Aorta (tissue), 5 donors: ENCODE results near the gene LATS1. TPM values are rescaled to one million over a fixed set of nuclear protein-coding genes. Genes with fewer than 3 reads are reported as not detected.
"Not testable (repeated sequence)": the region's sequence is repeated elsewhere in the genome, so short reads cannot be mapped to it uniquely, and the experiment has no call there.

Source experiments
- ATAC-seq: fragments of 200-7000 bp; cut with Tn5 transposase; one replicate; pipeline ENCODE4 v1.9.1; 2022; ENCODE audit warnings: moderate library complexity; ENCODE audit not compliant: low FRiP score
- DNase-seq, 2 donors: peaks; one replicate each; pipeline ENCODE4 v3.0.0-alpha.2; 2020
- H3K27ac ChIP-seq, 2 donors: one replicate each; pipeline ENCODE4 v1.5.1; 2013; ENCODE audit warnings: low read length in 2 of 2, mild to moderate bottlenecking in 2 of 2, moderate library complexity in 2 of 2, control low read depth in 1 of 2, inconsistent platforms in 1 of 2, low read depth in 1 of 2
- H3K27me3 ChIP-seq, 2 donors: one replicate each; pipeline ENCODE4 v1.6.1; 2013; ENCODE audit warnings: control low read depth in 1 of 2, low read length in 1 of 2, mild to moderate bottlenecking in 1 of 2, moderate library complexity in 1 of 2; ENCODE audit not compliant: insufficient read depth in 2 of 2, control insufficient read depth in 1 of 2
- H3K36me3 ChIP-seq, 2 donors: one replicate each; pipeline ENCODE4 v1.6.1; 2013; ENCODE audit warnings: control low read depth in 1 of 2, low read length in 1 of 2, mild to moderate bottlenecking in 1 of 2; ENCODE audit not compliant: insufficient read depth in 2 of 2, control insufficient read depth in 1 of 2
- H3K4me1 ChIP-seq, 2 donors: one replicate each; pipeline ENCODE4 v1.6.1; 2013; ENCODE audit warnings: low read length in 2 of 2, control low read depth in 1 of 2, mild to moderate bottlenecking in 1 of 2, moderate library complexity in 1 of 2; ENCODE audit not compliant: insufficient read depth in 2 of 2, control insufficient read depth in 1 of 2
- H3K4me3 ChIP-seq, 2 donors: one replicate each; pipeline ENCODE4 v1.5.1; 2013; ENCODE audit warnings: low read length in 2 of 2, control low read depth in 1 of 2, mild to moderate bottlenecking in 1 of 2
- H3K9me3 ChIP-seq: one replicate; pipeline ENCODE4 v1.6.1; 2013; ENCODE audit warnings: mild to moderate bottlenecking, low read length; ENCODE audit not compliant: control insufficient read depth
- whole genome bisulfite sequencing, 2 donors: extraction: QIAGEN DNeasy Blood & Tissue Kit; methylation state at CpG; one replicate each; pipeline ENCODE4 v1.1.7; 2013; 5-methylcytosine and 5-hydroxymethylcytosine counted together
- intact Hi-C, 2 donors: fragments of 100-400 bp; cut with DNase I; formaldehyde crosslinking; loops; one replicate each; pipeline versions ENCODE4 v1.14.2 to v1.15.0; 2022
- polyA plus RNA-seq, 2 donors: library from polyadenylated mRNA; stranded (reverse); fragments of 200-250 nt; gene quantifications; one replicate each; pipeline ENCODE4 v1.2.3, GENCODE V29; 2013
- total RNA-seq, 2 donors: library from RNA; stranded (reverse); fragmentation: NEBNext Ultra II Directional; extraction: Animal tissue kit (Norgen Biotek cat#: 25700); gene quantifications; one replicate each; pipeline ENCODE4 v1.2.1, GENCODE V29; 2021
- donor health status: healthy with polysubstance abuse.
- donor health status: Bipolar disorder and iron deficiency.
- donor health status: DM: no; HTN: no; CAD: no.
- donor health status: DM: no; HTN: no; CAD: no.
- donor health status: DM: yes; HTN: yes; CAD: no.

Gene LATS1
- total and polyA plus RNA-seq, 4 donors = 5.4 to 39.2 (median 19.3) TPM

DNA sequence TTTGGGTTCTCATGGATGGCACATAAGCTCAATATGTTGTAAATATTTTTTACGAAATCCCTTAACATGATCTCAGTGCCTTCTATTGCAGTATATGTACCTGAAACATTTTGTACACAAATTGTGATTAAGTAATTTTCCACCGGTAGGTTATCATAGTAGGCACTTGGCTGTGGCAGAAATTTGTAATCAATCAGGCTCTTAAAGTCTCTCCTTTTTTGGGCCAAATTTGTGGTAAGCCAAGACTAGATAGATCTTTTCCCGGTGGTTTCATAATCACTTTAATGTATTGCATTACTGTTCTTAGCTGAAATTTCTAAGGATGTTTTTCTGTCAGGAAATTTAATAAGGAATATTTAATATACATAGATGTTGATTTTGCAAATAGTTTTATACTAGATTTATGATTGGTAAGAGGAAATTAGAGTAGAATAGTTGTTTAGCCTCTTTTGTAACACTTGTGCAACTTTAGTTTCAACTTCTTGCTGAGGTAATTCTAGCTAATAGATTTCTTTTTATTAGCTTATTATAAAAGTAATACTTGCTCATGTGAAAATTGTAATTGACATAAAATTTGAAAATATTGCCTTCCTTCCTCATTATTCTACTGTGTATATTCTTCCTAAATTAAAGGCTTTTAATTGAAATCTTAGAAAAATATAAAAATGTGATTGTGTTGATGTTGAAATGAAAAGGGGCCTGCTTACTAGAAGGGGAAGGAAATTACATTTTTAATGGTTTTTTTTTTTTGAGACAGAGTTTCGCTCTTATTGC lies 34.9 kb upstream of the LATS1 start:
- no peak for ATAC-seq
- WGBS, 2 donors = 87 to 91% methylated on average over 4 of the region's 4 CpGs
- no peak overlapping the region for H3K27ac ChIP-seq
- no peaks in the 10 kb centered on the region for H3K36me3 ChIP-seq
- H3K4me1 ChIP-seq = no peaks in the 10 kb centered on the region
- H3K27me3 ChIP-seq = no peaks in the 10 kb centered on the region
- intact Hi-C loops = no loop called here
- H3K4me3 ChIP-seq = no peak overlapping the region
- no peaks in the 10 kb centered on the region for H3K9me3 ChIP-seq
- no peak for DNase-seq

- DNase-seq, intact Hi-C loops, H3K4me1 ChIP-seq, ATAC-seq, H3K9me3 ChIP-seq, H3K4me3 ChIP-seq, H3K36me3 ChIP-seq, H3K27ac ChIP-seq, H3K27me3 ChIP-seq: not testable (repeated sequence)
- 97 to 99% methylated on average over 5 of the region's 5 CpGs for WGBS, 2 donors
Measured at GRCh38 chr6:149751920-149752319, 34.0 kb upstream of the LATS1 start.

DNA sequence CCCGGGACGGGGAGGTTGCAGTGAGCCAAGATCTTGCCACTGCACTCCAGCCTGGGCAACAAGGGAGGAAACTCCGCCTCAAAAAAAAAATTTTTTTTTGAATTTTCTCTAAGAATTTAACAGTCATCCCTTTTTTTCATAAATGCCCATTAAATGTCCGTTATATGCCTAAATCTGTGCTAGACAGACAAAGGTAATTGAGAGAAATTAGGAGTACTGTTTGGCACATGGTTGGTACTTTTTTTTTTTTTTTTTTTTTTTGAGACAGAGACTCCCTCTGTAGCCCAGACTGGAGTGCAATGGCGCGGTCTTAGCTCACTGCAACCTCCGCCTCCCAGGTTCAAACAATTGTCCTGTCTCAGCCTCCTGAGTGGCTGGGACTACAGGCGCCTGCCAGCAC lies 33.3 kb upstream of the LATS1 start:
- Histone ChIP-seq H3K4me1 (no peaks in the 10 kb centered on the region), H3K4me3 (no peak overlapping the region), H3K27ac (no peak overlapping the region), H3K27me3 (no peaks in the 10 kb centered on the region), H3K36me3 (no peaks in the 10 kb centered on the region), H3K9me3 (no peaks in the 10 kb centered on the region)
- WGBS, 2 donors = 83 to 91% methylated on average over 8 of the region's 8 CpGs
- intact Hi-C loops = no loop called here
- ATAC-seq (no peak), DNase-seq (no peak)

- Histone ChIP-seq H3K4me3 (peak overlapping the region; percentile 59 to 97), H3K27ac (peak overlapping the region; percentile 36 to 87), H3K4me1 (no peaks in the 10 kb centered on the region), H3K27me3 (no peaks in the 10 kb centered on the region), H3K9me3 (no peaks in the 10 kb centered on the region), H3K36me3 (no peaks in the 10 kb centered on the region)
- DNase-seq (peak; percentile 72 to 84), ATAC-seq (peak; percentile 40)
- WGBS, 2 donors = 0% methylated on average over 23 to 25 of the region's 25 CpGs
- intact Hi-C loops = no loop called here
Measured at GRCh38 chr6:149750136-149750609, 32.3 kb upstream of the LATS1 start.

GRCh38 chr6:149749594-149750135 lies 31.8 kb upstream of the LATS1 start, which contains the start of gene PCMT1:
Gene PCMT1, plus strand, starts transcription at chr6:149749741. Its CDS starts 161 bp downstream, at chr6:149749902.
- WGBS, 2 donors = 0 to 1% methylated on average over 46 to 60 of the region's 60 CpGs
- intact Hi-C loops = loop anchor here in 1 of 2 donors (10.0 kb wide), 1 partner anchor 115 kb away; the partner anchor contains the start of gene LRP11
- Histone ChIP-seq H3K27ac (peak within 1 kb of the TSS; percentile 36 to 87), H3K9me3 (no peaks in the 10 kb centered on the region), H3K27me3 (no peaks in the 10 kb centered on the region), H3K4me3 (peak within 1 kb of the TSS; percentile 59 to 97), H3K36me3 (no peaks in the 10 kb centered on the region), H3K4me1 (no peaks in the 10 kb centered on the region)
- ATAC-seq = peak; percentile 97
- peak; percentile 94 to 97 for DNase-seq

DNA sequence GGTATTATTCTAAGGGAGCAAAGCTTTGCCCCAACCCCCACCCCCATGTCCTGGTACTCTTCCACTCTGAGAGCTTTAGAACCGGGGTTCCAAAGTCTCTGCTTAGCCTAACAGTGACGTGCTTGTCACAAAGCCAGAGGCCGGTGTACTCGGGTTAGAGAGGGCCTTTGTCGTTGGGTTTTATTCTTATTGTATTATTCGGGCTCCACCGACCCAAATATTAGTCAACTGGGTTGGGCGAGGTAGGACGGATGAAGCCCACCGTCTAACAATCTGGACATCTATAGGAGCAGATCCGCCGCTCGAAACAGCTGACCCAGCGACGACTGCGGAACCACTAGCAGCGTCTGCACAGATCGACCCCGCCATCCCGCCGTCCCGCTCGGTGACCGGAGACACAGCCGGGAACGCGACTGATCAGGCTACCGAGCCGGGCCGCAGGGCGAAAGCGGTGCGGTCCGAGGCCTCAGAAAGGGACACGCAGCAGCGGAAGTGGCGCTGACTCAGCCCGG lies 31.2 kb upstream of the LATS1 start:
- intact Hi-C loops = loop anchor here in 1 of 2 donors (10.0 kb wide), 1 partner anchor 116 kb away; the partner anchor contains the start of gene LRP11
- H3K9me3 ChIP-seq = not testable (repeated sequence)

GRCh38 chr6:149746147-149746946 lies 28.4 kb upstream of the LATS1 start, which contains the start of gene NUP43:
Gene NUP43, minus strand, starts transcription at chr6:149746529. Its CDS starts 34 bp downstream, at chr6:149746495.
- WGBS, 2 donors = 5 to 6% methylated on average over 41 of the region's 41 CpGs
- Histone ChIP-seq H3K9me3 (no peaks in the 10 kb centered on the region), H3K36me3 (peaks cover 0 to 1% of the 10 kb centered on the region in 2 donors), H3K27ac (peak within 1 kb of the TSS in 1 of 2 donors; percentile 52), H3K27me3 (no peaks in the 10 kb centered on the region), H3K4me3 (peak within 1 kb of the TSS; percentile 50 to 70), H3K4me1 (no peaks in the 10 kb centered on the region)
- intact Hi-C loops = loop anchor here in 1 of 2 donors (10.0 kb wide), 1 partner anchor 118 kb away; the partner anchor contains the start of gene LRP11
- DNase-seq (peak; percentile 97 to 98), ATAC-seq (peak; percentile 92)

More for the DNA sequence above, 31.2 kb upstream of the LATS1 start:
- 2 to 5% methylated on average over 23 to 26 of the region's 38 CpGs for WGBS, 2 donors
- not testable (repeated sequence) for DNase-seq, H3K4me1 ChIP-seq, H3K27me3 ChIP-seq, H3K36me3 ChIP-seq
- H3K4me3 ChIP-seq = peak overlapping the region in 1 of 2 donors; percentile 47
- peak overlapping the region in 1 of 2 donors; percentile 80 for H3K27ac ChIP-seq
- ATAC-seq = peak; percentile 1

DNA sequence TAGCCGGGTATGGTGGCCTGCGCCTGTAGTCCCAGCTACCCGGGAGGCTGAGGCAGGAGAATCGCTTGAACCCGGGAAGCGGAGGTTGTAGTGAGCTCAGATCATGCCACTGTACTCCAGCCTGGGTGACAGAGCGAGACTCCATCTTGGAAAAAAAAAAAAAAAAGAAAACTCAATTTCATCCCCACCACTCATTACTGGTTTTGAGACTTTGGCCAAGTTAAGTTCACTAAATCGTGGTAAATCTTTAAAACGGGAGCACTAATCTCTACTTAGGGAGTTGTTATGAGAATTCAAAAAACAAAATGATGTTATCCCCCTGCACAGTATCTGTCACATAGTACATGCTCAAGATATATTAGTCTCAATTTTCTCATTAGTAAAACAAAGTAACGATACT lies 27.4 kb upstream of the LATS1 start:
- H3K9me3 ChIP-seq, H3K4me1 ChIP-seq, H3K36me3 ChIP-seq, ATAC-seq, H3K27me3 ChIP-seq, H3K27ac ChIP-seq, DNase-seq: not testable (repeated sequence)
- intact Hi-C loops = loop anchor here in 1 of 2 donors (10.0 kb wide), 1 partner anchor 120 kb away; the partner anchor contains the start of gene LRP11
- peak overlapping the region in 1 of 2 donors; percentile 50 for H3K4me3 ChIP-seq
- WGBS, 2 donors = 73 to 84% methylated on average over 10 of the region's 10 CpGs
